ENCODE results near the gene KCNK3.

KCNK3 gene

GRCh38 chr2:26729311-26729710 lies 36.8 kb downstream of the KCNK3 start:
- no peaks in the 10 kb centered on the region for H3K36me3 ChIP-seq (replicated peaks)
- H3K27me3 ChIP-seq (ENCODE audit: low read depth): no peaks in the 10 kb centered on the region
- H3K4me3 ChIP-seq: no peak overlapping the region
- in situ Hi-C loops (cut with MboI; ENCODE audit: low sequenced_read_pairs): no loop called here
- DNase-seq (ENCODE audit: low spot score in 2 of 2): no peak
- H3K4me1 ChIP-seq: no peaks in the 10 kb centered on the region
- H3K9me3 ChIP-seq: no peaks in the 10 kb centered on the region

GRCh38 chr2:26730549-26731344 lies 38.2 kb downstream of the KCNK3 start:
- H3K9me3 ChIP-seq: no peaks in the 10 kb centered on the region
- in situ Hi-C loops (cut with MboI; ENCODE audit: low sequenced_read_pairs): no loop called here

GRCh38 chr2:26731714-26732113 lies 39.2 kb downstream of the KCNK3 start:
- no peak overlapping the region for H3K4me3 ChIP-seq
- no peak for DNase-seq (ENCODE audit: low spot score in 2 of 2)
- H3K4me1 ChIP-seq: no peaks in the 10 kb centered on the region
- H3K9me3 ChIP-seq: no peaks in the 10 kb centered on the region
- H3K36me3 ChIP-seq (replicated peaks): no peaks in the 10 kb centered on the region
- no peaks in the 10 kb centered on the region for H3K27me3 ChIP-seq (ENCODE audit: low read depth)
- in situ Hi-C loops (cut with MboI; ENCODE audit: low sequenced_read_pairs): no loop called here

More at GRCh38 chr2:26730549-26731344, 38.2 kb downstream of the KCNK3 start:
- H3K36me3 ChIP-seq (replicated peaks): no peaks in the 10 kb centered on the region
- DNase-seq (ENCODE audit: low spot score in 2 of 2): no peak
- no peaks in the 10 kb centered on the region for H3K4me1 ChIP-seq
- H3K4me3 ChIP-seq: no peak overlapping the region
- no peaks in the 10 kb centered on the region for H3K27me3 ChIP-seq (ENCODE audit: low read depth)

GRCh38 chr2:26732446-26732845 lies 39.9 kb downstream of the KCNK3 start:
- Histone ChIP-seq H3K36me3 (replicated peaks) (no peaks in the 10 kb centered on the region), H3K27me3 (ENCODE audit: low read depth) (no peaks in the 10 kb centered on the region), H3K4me1 (no peaks in the 10 kb centered on the region), H3K4me3 (no peak overlapping the region), H3K9me3 (no peaks in the 10 kb centered on the region)
- in situ Hi-C loops (cut with MboI; ENCODE audit: low sequenced_read_pairs): no loop called here
- DNase-seq (ENCODE audit: low spot score in 2 of 2): no peak

- no peak for DNase-seq (ENCODE audit: low spot score in 2 of 2)
- H3K36me3 ChIP-seq (replicated peaks): no peaks in the 10 kb centered on the region
- H3K27me3 ChIP-seq (ENCODE audit: low read depth): no peaks in the 10 kb centered on the region
- no peaks in the 10 kb centered on the region for H3K9me3 ChIP-seq
- no peak overlapping the region for H3K4me3 ChIP-seq
- H3K4me1 ChIP-seq: no peaks in the 10 kb centered on the region
- in situ Hi-C loops (cut with MboI; ENCODE audit: low sequenced_read_pairs): no loop called here
Measured at GRCh38 chr2:26733413-26733812, 40.9 kb downstream of the KCNK3 start.

GRCh38 chr2:26735097-26735496 lies 42.6 kb downstream of the KCNK3 start:
- H3K4me3 ChIP-seq: no peak overlapping the region
- H3K36me3 ChIP-seq (replicated peaks): no peaks in the 10 kb centered on the region
- H3K9me3 ChIP-seq: no peaks in the 10 kb centered on the region
- no peak for DNase-seq (ENCODE audit: low spot score in 2 of 2)
- no peaks in the 10 kb centered on the region for H3K4me1 ChIP-seq
- H3K27me3 ChIP-seq (ENCODE audit: low read depth): no peaks in the 10 kb centered on the region
- in situ Hi-C loops (cut with MboI; ENCODE audit: low sequenced_read_pairs): no loop called here

GRCh38 chr2:26735883-26736588 lies 43.5 kb downstream of the KCNK3 start:
- in situ Hi-C loops (cut with MboI; ENCODE audit: low sequenced_read_pairs): no loop called here
- Histone ChIP-seq H3K27me3 (ENCODE audit: low read depth) (no peaks in the 10 kb centered on the region), H3K36me3 (replicated peaks) (no peaks in the 10 kb centered on the region), H3K4me3 (no peak overlapping the region), H3K4me1 (no peaks in the 10 kb centered on the region), H3K9me3 (no peaks in the 10 kb centered on the region)
- no peak for DNase-seq (ENCODE audit: low spot score in 2 of 2)

GRCh38 chr2:26737221-26737620 lies 44.7 kb downstream of the KCNK3 start:
- Histone ChIP-seq H3K4me3 (no peak overlapping the region), H3K9me3 (no peaks in the 10 kb centered on the region), H3K36me3 (replicated peaks) (no peaks in the 10 kb centered on the region), H3K4me1 (no peaks in the 10 kb centered on the region), H3K27me3 (ENCODE audit: low read depth) (no peaks in the 10 kb centered on the region)
- in situ Hi-C loops (cut with MboI; ENCODE audit: low sequenced_read_pairs): no loop called here
- DNase-seq (ENCODE audit: low spot score in 2 of 2): no peak

- no peak overlapping the region for H3K4me3 ChIP-seq
- H3K4me1 ChIP-seq: no peaks in the 10 kb centered on the region
- no peak for DNase-seq (ENCODE audit: low spot score in 2 of 2)
- in situ Hi-C loops (cut with MboI; ENCODE audit: low sequenced_read_pairs): no loop called here
- H3K9me3 ChIP-seq: no peaks in the 10 kb centered on the region
- H3K27me3 ChIP-seq (ENCODE audit: low read depth): no peaks in the 10 kb centered on the region
- no peaks in the 10 kb centered on the region for H3K36me3 ChIP-seq (replicated peaks)
Measured at GRCh38 chr2:26738481-26738880, 46.0 kb downstream of the KCNK3 start.

- H3K4me3 ChIP-seq: no peak overlapping the region
- in situ Hi-C loops (cut with MboI; ENCODE audit: low sequenced_read_pairs): no loop called here
- H3K4me1 ChIP-seq: no peaks in the 10 kb centered on the region
- DNase-seq (ENCODE audit: low spot score in 2 of 2): no peak
- H3K36me3 ChIP-seq (replicated peaks): no peaks in the 10 kb centered on the region
- no peaks in the 10 kb centered on the region for H3K27me3 ChIP-seq (ENCODE audit: low read depth)
- no peaks in the 10 kb centered on the region for H3K9me3 ChIP-seq
Measured at GRCh38 chr2:26739514-26739913, 47.0 kb downstream of the KCNK3 start.

- no peak overlapping the region for H3K4me3 ChIP-seq
- no peak for DNase-seq (ENCODE audit: low spot score in 2 of 2)
- no peaks in the 10 kb centered on the region for H3K4me1 ChIP-seq
- H3K27me3 ChIP-seq (ENCODE audit: low read depth): no peaks in the 10 kb centered on the region
- in situ Hi-C loops (cut with MboI; ENCODE audit: low sequenced_read_pairs): loop anchor here (5.0 kb wide), 1 partner anchor 138 kb away; no protein-coding TSS in a partner anchor
- H3K9me3 ChIP-seq: no peaks in the 10 kb centered on the region
- H3K36me3 ChIP-seq (replicated peaks): no peaks in the 10 kb centered on the region
Measured at GRCh38 chr2:26740346-26740745, 47.8 kb downstream of the KCNK3 start.

- no peaks in the 10 kb centered on the region for H3K9me3 ChIP-seq
- no peak overlapping the region for H3K4me3 ChIP-seq
- no peaks in the 10 kb centered on the region for H3K27me3 ChIP-seq (ENCODE audit: low read depth)
- no peak for DNase-seq (ENCODE audit: low spot score in 2 of 2)
- in situ Hi-C loops (cut with MboI; ENCODE audit: low sequenced_read_pairs): loop anchor here (5.0 kb wide), 1 partner anchor 139 kb away; no protein-coding TSS in a partner anchor
- no peaks in the 10 kb centered on the region for H3K4me1 ChIP-seq
- H3K36me3 ChIP-seq (replicated peaks): no peaks in the 10 kb centered on the region
Measured at GRCh38 chr2:26740890-26741302, 48.4 kb downstream of the KCNK3 start.

- no peaks in the 10 kb centered on the region for H3K36me3 ChIP-seq (replicated peaks)
- no peak for DNase-seq (ENCODE audit: low spot score in 2 of 2)
- H3K27me3 ChIP-seq (ENCODE audit: low read depth): no peaks in the 10 kb centered on the region
- no peak overlapping the region for H3K4me3 ChIP-seq
- no peaks in the 10 kb centered on the region for H3K9me3 ChIP-seq
- in situ Hi-C loops (cut with MboI; ENCODE audit: low sequenced_read_pairs): loop anchor here (5.0 kb wide), 1 partner anchor 140 kb away; no protein-coding TSS in a partner anchor
- no peaks in the 10 kb centered on the region for H3K4me1 ChIP-seq
Measured at GRCh38 chr2:26742048-26742770, 49.7 kb downstream of the KCNK3 start.

GRCh38 chr2:26743852-26744251 lies 51.3 kb downstream of the KCNK3 start:
- in situ Hi-C loops (cut with MboI; ENCODE audit: low sequenced_read_pairs): loop anchor here (5.0 kb wide), 1 partner anchor 142 kb away; no protein-coding TSS in a partner anchor
- H3K36me3 ChIP-seq (replicated peaks): no peaks in the 10 kb centered on the region
- no peaks in the 10 kb centered on the region for H3K9me3 ChIP-seq
- H3K27me3 ChIP-seq (ENCODE audit: low read depth): no peaks in the 10 kb centered on the region
- DNase-seq (ENCODE audit: low spot score in 2 of 2): no peak
- no peak overlapping the region for H3K4me3 ChIP-seq
- no peaks in the 10 kb centered on the region for H3K4me1 ChIP-seq
